Measurements from ENCODE around the gene ARID5A. TPM values are rescaled to one million over a fixed set of nuclear protein-coding genes. Genes with fewer than 3 reads are reported as not detected.

ARID5A gene
- total RNA-seq, 4 donors from 2014 or later: 40.0 to 98.5 (median 53.9) TPM

GRCh38 chr2:96531872-96532505 lies 4.6 kb upstream of the ARID5A start:
- WGBS, 2 donors (ENCODE audit: low coverage in 1 of 2): 0 to 2% methylated on average over 1 to 9 of the region's 23 CpGs

GRCh38 chr2:96532641-96533291 lies 3.8 kb upstream of the ARID5A start:
- Histone ChIP-seq H3K4me3 (no peak overlapping the region), H3K27ac (peak overlapping the region; percentile 95 to 100 (median 98)), H3K36me3 (no peaks in the 10 kb centered on the region), H3K9me3 (no peaks in the 10 kb centered on the region), H3K27me3 (no peaks in the 10 kb centered on the region), H3K4me1 (peaks cover 10 to 90% (median 55%) of the 10 kb centered on the region in 3 donors)
- no peak for ATAC-seq
- WGBS, 2 donors (ENCODE audit: low coverage in 1 of 2): no CpG with 5 or more reads among the region's 7 CpGs
- TF ChIP-seq EP300 (IDR thresholded peaks at IDR 0.05) (no peak), CTCF (IDR thresholded peaks at IDR 0.05) (no peak), POLR2A (IDR thresholded peaks at IDR 0.05) (no peak), POLR2AphosphoS5 (IDR thresholded peaks at IDR 0.05) (no peak)

More at GRCh38 chr2:96531872-96532505, 4.6 kb upstream of the ARID5A start:
- Histone ChIP-seq H3K4me1 (peaks cover 10 to 95% (median 55%) of the 10 kb centered on the region in 3 donors), H3K4me3 (peak overlapping the region; percentile 21 to 48), H3K36me3 (no peaks in the 10 kb centered on the region), H3K9me3 (no peaks in the 10 kb centered on the region), H3K27me3 (no peaks in the 10 kb centered on the region), H3K27ac (peak overlapping the region; percentile 95 to 100 (median 98))
- ATAC-seq: peak; percentile 74
- TF ChIP-seq POLR2AphosphoS5 (IDR thresholded peaks at IDR 0.05): peak; percentile 98
- peak in 1 of 2 donors; percentile 44 for TF ChIP-seq POLR2A (IDR thresholded peaks at IDR 0.05)
- peak; percentile 5 for TF ChIP-seq EP300 (IDR thresholded peaks at IDR 0.05)
- TF ChIP-seq CTCF (IDR thresholded peaks at IDR 0.05): no peak

- no peaks in the 10 kb centered on the region for H3K9me3 ChIP-seq
- TF ChIP-seq POLR2A (IDR thresholded peaks at IDR 0.05) (no peak), EP300 (IDR thresholded peaks at IDR 0.05) (no peak), POLR2AphosphoS5 (IDR thresholded peaks at IDR 0.05) (peak; percentile 98), CTCF (IDR thresholded peaks at IDR 0.05) (peak in 1 of 4 experiments; percentile 8)
- peak; percentile 61 for ATAC-seq
- no peaks in the 10 kb centered on the region for H3K27me3 ChIP-seq
- peak overlapping the region; percentile 95 to 100 (median 98) for H3K27ac ChIP-seq
- H3K4me3 ChIP-seq: no peak overlapping the region
- H3K36me3 ChIP-seq: no peaks in the 10 kb centered on the region
- H3K4me1 ChIP-seq: peaks cover 7 to 90% (median 53%) of the 10 kb centered on the region in 3 donors
- WGBS, 2 donors (ENCODE audit: low coverage in 1 of 2): 7 to 33% methylated on average over 2 to 8 of the region's 8 CpGs
Measured at GRCh38 chr2:96533292-96534073, 3.1 kb upstream of the ARID5A start.

DNA sequence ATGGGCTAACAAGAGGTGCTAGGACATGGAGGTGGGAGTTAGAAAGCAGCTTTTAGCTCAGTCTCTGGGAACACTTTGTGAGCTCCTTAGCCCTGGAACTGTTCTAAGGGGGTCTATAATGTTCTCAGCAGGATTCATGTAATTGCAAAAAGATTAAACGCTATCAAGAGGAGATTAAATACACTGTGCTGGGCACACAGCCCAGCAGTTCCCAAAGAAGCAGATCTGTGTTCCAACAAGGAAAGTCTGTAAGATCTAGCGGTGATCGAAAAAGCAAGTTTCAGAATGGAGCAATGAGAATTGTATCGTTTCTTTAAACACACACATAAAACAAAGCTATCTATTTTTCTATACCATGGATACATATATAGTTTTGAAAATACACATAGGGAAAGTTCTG lies 2.4 kb upstream of the ARID5A start:
- peak overlapping the region; percentile 95 to 100 (median 98) for H3K27ac ChIP-seq
- ATAC-seq: no peak
- WGBS, 2 donors (ENCODE audit: low coverage in 1 of 2): 15 to 17% methylated on average over 4 of the region's 4 CpGs
- no peaks in the 10 kb centered on the region for H3K27me3 ChIP-seq
- TF ChIP-seq POLR2AphosphoS5 (IDR thresholded peaks at IDR 0.05) (peak; percentile 6), POLR2A (IDR thresholded peaks at IDR 0.05) (no peak)
- H3K4me1 ChIP-seq: peaks cover 5 to 90% (median 51%) of the 10 kb centered on the region in 3 donors
- H3K36me3 ChIP-seq: no peaks in the 10 kb centered on the region
- H3K4me3 ChIP-seq: no peak overlapping the region
- no peaks in the 10 kb centered on the region for H3K9me3 ChIP-seq

DNA sequence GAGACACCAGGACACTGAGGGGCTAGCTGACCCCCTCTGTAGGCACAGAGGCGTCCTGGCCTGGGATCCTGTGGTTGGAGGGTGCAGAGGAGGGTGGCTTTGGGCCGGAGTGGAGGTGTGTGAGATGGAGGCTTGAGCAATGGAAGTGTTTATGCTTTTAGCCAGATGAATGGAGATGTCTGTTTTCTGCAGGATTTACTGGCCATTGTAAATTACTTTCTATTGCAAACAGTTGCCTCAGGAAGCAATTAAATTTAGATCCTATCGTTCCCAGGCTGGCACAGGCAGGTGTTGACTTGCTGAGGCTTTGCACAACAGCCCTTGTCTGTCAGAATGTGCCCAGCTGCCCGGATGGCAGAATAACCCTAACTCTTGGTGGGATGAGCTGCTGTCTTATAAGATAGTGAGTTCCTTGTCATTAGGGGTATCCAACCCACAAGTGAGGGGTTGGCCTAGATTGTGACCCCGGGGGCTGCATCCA lies 1.8 kb upstream of the ARID5A start:
- Histone ChIP-seq H3K27me3 (no peaks in the 10 kb centered on the region), H3K4me3 (no peak overlapping the region), H3K27ac (peak overlapping the region in 3 of 4 donors; percentile 95 to 100 (median 100)), H3K4me1 (peaks cover 5 to 90% (median 54%) of the 10 kb centered on the region in 3 donors), H3K36me3 (no peaks in the 10 kb centered on the region), H3K9me3 (no peaks in the 10 kb centered on the region)
- TF ChIP-seq POLR2AphosphoS5 (IDR thresholded peaks at IDR 0.05) (peak; percentile 57), CTCF (IDR thresholded peaks at IDR 0.05) (no peak), EP300 (IDR thresholded peaks at IDR 0.05) (no peak)
- ATAC-seq: no peak
- WGBS, 2 donors (ENCODE audit: low coverage in 1 of 2): 14 to 22% methylated on average over 3 of the region's 5 CpGs
